ENCODE measurements around the gene GNPTG.
"Not testable (repeated sequence)": the region's sequence is repeated elsewhere in the genome, so short reads cannot be mapped to it uniquely, and the experiment has no call there.

GNPTG gene

DNA sequence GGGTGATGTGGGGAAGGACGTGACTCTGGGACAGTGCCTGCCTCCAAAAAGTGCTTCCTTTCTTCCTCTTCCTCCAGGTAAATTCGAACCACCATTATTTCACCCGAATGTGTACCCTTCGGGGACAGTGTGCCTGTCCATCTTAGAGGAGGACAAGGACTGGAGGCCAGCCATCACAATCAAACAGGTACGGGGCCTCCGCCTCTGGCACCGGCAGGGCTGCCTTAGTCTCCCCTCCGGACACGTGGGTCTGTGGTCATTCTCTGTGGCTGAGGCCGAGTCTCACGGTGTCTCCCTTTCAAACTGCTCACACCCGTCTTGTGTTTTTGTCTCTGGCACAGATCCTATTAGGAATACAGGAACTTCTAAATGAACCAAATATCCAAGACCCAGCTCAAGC, 31.6 kb upstream of the GNPTG start:
- no peak for DNase-seq

DNA sequence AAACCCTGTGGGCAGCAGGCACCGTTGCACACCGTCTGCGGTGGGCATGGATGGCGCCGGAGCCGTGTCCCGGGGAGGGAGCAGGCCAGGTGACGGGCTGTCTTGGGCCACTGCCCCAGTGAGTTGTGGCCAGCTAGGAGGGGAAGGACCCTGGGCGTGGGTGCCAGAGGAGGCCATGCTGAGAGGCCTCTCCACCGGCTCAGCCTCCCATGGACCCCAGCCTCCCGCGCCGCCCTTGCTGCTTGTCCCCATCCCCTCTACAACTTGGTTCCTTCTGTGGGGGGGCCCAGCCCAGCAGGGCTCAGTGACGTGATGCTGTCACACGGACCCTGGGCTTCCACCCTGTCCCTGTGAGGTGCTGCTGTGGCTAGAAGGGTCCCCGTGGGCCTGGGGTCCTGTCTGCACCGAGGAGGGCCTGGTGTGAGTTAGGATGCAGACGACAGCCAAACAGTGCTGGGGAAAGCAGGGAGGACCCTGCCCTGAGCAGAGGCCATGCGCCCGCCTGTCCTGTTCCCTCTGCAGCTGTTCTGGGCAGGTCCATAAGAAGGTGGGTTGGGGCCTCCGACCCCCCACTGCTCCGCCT, 31.0 kb upstream of the GNPTG start:
- no peak for DNase-seq

DNA sequence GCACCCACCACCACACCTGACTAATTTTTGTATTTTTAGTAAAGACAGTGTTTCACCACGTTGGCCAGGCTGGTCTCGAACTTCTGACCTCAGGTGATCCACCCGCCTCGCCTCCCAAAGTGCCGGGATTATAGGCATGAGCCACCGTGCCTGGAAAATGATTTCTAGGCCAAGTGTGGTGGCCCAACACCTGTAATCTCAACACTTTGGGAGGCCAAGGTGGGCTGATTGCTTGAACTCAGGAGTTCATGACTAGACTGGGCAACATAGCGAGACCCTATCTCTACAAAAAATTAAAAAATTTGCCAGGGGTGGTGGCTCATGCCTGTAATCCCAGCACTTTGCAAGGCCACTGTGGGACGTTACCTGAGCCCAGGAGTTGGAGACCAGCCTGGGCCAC, 29.3 kb upstream of the GNPTG start:
- DNase-seq = no peak

DNA sequence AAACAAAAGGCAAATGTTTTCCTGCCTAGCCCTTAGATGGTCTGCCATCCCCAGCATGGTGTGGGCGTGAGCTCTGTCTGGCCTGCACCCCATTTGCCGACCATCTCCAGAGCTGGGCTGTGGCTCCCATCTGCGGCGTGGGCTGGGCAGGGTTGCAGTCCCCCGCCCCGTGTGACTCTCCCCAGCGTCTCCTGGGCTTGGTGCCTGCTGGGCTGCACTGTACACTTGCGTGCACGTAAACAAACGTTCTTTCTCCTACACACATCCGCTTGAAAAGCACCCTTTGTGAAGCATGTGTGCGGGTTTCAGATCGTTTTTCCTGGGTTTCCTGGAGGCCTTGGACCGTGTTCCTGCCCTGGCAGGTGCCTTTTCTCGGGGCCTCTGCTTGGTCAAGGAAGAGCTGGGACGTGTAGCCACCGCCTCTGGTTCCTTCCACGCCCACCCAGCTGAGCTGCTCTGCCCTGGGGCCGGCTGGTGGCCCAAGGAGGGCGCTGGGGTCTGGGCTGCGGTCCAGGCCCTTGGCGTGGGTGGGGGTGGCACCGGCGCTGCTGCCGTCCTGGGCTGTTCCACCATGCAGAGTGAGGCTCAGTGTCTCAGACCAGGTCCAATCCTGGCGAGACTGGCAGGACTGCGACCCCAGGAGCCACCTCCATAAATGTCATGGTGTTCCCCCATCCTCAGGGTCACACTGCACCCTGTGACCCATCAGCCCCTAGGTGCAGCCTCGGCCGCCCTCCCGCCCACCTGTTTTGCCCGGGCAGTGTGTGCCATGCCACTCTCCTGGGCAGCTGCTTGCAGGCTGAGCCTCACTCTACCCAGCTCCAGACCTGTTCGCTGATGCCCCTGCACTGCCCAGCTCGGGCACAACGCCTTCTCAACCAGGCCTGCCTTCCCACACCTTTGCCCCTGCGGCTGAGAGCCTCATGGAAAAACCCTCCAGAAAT, 28.2 kb upstream of the GNPTG start:
- no peak for DNase-seq

DNA sequence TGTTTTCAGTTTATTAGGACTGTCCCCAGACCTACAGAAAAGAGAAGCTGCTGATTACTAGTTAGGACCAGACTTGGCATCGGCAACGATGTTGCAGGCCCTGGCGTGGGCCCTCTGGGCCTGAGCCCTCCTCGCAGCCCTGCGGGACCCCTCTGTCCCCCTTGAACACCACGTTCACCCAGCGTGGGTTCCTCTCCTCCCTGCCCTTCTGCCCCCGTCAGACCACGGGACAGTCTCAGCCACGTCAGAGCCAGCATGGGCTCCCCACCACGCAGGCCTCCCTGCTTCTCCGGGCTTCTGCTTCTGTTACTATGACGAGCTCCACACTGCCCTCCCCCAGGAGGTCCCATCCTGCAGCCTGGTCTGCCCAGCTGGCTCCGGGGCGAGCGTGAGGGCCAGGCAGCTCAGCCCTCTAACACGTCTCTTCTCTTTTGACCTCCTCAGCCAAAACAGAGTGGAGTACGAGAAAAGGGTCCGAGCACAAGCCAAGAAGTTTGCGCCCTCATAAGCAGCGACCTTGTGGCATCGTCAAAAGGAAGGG, 27.4 kb upstream of the GNPTG start:
- no peak for DNase-seq

DNA sequence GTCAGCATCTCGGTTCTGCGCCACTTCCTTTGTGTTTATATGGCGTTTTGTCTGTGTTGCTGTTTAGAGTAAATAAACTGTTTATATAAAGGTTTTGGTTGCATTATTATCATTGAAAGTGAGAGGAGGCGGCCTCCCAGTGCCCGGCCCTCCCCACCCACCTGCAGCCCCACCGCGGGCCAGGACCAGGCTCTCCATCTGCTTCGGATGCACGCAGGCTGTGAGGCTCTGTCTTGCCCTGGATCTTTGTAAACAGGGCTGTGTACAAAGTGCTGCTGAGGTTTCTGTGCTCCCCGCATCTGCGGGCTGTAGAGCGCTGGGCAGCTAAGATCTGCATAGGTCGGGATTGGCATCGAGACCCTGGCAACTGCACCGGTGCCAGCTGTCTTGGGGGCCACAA, 26.5 kb upstream of the GNPTG start:
- no peak for DNase-seq

DNA sequence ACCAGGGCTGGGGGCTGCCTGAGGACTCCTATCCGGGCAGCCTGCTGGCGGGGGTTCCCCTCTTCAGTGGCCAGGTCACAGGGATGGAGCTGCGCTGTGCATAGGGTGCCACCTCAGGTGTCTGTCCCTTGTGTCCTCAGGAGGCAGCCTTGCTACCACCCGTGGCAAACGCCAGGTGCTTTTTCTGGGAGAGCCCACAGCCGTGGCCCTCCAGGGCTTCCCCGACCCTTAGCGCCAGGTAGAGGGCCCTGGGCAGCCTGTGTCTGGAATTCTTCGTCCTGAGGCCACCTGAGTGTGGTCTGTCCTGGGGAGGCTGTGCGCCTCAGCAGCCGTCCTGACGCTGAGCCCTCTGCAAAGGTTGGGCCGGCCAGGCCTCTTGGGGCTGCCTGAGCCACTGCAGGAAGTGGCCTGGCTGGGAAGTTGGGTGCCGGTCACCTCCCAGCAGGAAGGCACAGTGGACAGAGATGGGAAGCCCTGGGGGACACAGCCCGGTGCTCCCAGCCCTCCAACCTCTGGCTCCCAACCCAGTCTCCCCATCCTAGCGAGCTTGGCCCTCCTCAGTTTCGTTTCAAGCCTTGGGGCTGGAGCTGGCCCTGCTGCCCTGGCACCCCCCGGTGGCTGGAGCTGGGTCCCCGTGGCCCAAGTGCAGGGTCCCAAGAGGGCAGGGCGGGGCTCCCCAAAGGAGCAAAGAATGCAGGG, 25.9 kb upstream of the GNPTG start:
- no peak for DNase-seq

DNA sequence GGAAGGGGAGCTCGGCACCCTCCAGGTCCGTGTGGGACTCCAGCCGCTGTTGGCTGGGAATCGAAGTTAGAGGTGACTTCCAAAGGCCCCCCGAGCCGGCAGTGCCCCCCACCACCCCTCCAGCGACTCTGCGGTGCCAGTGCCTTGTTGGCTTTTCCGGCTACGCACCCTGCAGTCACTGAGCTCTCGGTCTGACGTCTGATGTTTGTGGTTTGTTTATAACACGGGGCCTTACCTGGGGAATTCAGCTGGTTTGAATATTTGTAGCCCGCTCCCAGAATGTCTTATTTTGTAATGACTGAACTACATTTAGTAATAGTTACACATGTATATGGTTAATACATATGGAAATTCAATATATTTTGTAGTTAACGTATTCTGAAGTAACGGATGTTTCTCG, 25.3 kb upstream of the GNPTG start:
- no peak for DNase-seq

DNA sequence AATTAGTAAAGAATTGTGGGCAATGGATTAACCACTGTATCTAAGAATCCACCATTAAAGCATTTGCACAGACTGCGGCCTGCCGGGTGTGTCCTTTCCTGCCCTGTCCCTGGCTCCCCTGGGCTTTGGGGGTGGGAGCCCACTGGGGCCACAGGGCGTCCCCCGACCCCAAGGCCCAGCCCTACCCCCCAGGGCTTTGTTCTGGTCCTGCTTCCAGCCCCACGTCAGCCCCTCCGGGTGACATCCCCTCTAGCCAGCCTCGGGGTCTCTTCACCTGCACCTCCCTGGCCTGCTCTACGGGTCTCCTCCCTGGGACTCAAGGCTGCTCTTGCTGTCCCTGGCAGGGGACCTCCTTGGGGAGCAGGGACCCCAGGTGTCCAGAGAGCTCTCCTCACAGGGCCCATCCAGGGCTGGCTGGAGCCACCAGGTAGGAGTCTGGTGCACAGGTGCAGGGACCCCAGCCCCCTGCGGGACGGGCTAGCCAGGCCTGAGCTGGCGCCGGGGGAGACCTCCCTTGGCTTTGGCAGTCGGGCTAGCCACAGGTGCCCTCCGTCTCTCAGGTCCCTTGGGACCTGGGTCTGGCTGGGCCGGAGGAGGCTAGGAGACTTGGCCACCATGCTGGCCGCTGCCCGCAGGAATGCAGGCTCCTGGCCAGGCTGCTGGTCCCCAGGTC, 24.6 kb upstream of the GNPTG start:
- no peak for DNase-seq

DNA sequence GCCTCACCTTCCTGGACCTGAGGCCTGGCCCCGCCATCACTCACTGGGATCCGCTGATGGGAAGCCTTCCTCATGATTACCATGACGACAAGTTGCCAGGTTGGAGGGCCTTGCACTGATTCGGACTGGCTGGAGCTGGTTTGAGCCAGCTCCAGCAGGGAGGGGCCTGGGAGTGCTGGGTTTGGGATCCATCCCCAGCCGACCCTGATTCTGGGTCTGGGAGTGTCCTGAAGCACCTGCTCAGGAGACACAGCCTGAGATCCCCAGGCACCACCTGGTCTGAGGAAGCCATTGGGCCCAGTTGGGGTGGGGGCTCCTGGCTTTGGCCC, 24.1 kb upstream of the GNPTG start:
- no peak for DNase-seq

DNA sequence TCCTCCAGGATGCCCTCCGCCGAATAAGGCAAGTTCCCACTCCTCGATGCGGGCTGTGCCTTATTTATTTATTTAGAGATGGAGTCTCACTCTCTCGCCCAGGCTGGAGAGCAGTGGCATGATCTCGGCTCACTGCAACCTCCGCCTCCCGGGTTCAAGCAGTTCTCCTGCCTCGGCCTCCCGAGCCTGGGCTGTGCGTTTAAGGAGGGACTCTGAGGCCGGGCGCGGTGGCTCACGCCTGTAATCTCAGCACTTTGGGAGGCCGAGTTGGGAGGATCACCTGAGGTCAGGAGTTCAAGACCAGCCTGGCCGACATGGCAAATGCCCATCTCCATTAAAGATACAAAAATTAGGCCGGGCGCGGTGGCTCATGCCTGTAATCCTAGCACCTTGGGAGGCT, 23.6 kb upstream of the GNPTG start:
- not testable (repeated sequence) for DNase-seq

DNA sequence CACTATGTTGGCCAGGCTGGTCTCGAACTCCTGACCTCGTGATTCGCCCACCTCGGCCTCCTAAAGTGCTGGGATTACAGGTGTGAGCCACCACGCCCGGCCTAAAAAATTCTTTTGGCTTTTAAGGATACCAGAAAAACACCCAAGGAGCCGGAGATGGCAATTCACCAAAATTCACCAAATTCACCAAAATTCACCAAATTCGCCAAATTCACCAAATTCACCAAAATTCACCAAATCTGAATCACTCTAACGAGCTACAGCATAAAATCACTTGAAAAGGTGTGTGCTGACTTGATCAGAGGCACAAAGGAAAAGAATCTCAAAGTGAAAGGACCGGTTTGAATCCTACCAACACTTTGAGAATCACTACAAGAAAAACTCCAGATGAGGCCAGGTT, 22.8 kb upstream of the GNPTG start:
- not testable (repeated sequence) for DNase-seq

DNA sequence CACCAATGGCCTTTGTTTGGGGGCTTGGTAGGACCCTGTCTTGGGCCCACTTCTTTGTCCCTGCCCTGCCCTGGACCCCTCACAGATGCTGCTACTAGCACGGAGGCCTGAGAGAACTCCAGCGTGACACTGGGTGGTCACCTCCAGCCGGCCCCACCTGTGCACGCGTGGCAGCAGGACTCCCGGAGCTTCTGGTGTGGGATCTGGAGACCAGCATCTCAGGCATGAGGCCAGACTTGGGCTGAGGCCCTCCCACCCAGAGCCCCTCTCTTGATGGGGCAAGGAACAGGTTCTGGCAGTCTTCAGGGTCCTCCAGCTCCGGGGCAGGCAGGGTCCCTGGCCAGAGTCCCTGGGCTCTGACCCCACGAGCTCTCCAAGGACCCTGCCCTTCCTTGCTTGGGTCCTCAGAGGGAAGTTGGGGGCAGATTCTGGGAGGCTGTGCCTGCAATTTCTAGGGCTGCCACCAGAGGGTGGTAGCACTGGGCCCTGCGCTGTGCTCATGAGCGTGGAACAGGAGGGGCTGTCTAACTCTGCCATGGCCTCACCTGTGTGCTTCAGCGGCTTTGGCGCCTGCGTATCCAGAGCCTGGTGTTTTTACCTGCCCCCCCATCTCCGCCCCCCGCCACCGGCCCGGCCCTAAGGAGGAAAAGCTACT, 21.3 kb upstream of the GNPTG start:
- DNase-seq = no peak

DNA sequence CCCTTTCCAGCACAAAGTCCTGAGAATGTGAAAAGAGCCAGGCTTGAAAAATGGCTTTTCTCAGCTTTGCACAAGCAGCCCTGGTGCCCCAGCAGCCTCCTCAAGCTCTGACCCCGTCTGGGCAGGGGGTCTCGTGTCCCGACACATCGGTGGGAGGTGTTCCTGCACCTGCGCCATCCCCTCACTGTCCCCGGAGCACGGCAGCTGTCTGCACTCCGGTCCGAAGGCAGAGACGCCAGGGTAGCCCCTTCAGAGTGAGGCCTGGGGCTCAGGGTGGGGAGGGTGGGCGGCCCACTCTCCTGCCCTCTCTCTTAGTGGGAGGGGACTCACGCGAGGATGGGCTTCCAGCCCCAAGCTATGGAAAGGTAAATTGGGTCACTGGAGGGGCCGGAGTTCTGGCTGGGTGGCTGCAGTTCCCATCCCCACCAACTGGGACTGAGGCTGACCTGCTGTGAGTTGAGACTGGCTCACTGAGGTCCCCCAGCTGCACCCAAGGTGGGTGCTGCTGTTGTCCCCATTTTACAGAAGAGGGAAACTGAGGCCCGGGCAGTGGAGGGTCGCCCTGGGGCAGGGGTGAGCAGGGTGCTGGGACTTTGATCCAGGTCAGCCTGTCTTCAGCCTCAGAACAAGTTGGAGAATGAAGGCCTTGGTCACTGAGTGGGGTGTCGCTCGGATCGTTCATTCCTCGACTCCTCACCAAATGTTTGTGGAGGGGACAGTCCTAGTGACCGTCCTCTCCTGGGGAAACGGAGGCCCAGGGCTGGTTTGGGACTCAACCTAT, 20.6 kb upstream of the GNPTG start:
- DNase-seq = no peak

DNA sequence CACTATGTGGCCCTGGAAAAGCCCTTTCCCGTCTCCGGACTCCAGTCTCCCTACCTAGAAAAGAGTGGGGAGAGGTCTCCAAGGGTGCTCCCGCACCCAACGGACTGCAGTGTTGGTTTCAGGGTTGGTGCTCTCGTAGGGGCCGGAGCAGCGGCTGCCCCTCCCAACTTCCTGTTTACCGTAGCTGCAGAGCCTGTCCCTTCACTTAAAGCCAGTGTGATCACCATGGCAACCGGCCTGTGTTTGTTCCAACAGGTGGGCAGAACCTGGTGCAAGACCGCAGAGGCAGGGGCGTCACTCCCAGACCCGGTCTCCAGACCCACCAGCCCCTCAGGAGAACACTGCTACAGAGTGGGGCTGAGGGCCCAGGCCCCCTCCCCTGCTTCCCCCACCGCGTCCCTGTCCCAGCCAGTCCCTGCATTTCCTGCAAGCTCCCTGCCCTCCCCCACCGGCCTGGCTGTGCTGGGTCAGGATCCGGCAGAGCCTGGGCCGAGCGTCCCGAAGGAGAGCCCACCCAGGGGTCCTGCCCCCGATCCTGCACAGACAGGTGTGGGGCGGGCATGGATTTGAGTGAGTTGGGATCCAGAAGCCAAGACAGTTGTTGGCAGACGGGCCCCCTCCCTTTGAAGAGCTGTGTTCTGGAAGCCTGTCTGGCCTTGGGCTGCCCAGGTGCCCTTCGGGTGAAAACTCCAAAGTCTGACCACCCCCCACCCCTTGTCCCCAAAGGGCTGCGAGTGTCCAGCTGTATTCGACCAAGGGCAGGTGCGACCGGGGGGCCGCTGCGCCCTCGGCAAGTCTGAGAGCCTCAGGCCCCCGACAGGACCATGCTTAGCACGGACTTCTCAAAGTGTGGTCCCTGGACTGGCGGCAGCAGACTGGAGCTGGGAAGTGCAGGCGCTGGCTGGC, 19.8 kb upstream of the GNPTG start:
- DNase-seq = peak; percentile 21

DNA sequence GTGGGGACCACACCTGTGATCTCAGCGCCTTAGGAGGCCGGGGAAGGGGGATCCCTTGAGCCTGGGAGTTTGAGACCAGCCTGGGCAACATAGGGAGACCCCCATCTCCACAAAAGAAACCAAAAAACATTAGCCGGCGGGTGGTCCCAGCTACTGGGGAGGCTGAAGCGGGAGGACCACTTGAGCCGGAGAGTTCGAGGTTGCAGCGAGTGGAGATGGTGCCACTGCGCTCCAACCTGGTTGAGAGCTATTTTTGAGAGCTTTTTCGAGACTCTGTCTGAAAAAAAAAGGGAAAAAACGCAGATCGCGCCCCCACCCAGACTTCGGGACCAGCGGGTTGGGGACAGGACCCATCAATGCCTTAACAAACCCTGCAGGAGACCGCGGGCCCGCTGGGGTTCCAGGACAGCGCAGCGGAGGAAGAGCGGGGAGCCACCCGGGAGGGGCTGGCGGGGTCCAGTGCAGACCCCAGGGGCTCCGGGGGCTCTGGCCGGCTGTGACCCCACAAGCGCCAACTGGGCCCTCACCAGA, 19.0 kb upstream of the GNPTG start:
- no peak for DNase-seq

DNA sequence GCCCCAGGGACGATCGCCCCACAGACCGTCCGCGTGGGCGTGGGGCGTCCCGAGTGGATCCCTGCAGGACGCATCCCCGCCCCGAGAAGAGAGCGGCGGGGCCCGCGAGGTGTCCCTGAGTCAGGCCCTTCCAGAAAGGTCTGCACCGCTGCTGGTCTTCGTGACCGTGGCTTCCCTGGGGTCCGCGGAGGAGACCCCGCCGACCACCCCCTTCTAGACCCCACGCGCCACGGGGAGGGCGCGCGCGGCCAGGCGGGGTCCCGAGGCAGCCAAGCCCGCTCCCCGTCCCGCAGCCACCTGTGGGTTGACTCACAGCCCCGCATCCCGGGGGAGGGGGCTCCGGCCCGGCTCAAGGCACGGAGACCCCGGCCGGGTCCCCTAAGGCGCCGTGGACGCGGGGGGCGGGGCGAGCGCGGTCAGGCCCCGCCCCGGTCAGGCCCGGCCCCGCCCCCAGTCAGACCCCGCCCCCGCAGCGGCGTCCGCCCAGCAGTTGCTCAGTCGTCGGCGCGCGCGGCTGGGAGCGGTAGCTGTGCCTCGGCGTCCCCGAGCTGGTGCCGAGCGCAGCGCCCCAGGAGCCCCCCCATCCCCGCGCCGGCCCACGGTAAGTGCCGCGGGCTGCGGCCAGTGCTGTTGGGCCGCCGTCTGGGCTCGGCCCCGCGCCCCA, 18.4 kb upstream of the GNPTG start, which contains the start of gene BAIAP3:
Gene BAIAP3, plus strand, starts transcription at position 497 of the 664 bp plus-strand sequence. CDS start 4,905 bp downstream, outside the sequence.
- no peak for DNase-seq

DNA sequence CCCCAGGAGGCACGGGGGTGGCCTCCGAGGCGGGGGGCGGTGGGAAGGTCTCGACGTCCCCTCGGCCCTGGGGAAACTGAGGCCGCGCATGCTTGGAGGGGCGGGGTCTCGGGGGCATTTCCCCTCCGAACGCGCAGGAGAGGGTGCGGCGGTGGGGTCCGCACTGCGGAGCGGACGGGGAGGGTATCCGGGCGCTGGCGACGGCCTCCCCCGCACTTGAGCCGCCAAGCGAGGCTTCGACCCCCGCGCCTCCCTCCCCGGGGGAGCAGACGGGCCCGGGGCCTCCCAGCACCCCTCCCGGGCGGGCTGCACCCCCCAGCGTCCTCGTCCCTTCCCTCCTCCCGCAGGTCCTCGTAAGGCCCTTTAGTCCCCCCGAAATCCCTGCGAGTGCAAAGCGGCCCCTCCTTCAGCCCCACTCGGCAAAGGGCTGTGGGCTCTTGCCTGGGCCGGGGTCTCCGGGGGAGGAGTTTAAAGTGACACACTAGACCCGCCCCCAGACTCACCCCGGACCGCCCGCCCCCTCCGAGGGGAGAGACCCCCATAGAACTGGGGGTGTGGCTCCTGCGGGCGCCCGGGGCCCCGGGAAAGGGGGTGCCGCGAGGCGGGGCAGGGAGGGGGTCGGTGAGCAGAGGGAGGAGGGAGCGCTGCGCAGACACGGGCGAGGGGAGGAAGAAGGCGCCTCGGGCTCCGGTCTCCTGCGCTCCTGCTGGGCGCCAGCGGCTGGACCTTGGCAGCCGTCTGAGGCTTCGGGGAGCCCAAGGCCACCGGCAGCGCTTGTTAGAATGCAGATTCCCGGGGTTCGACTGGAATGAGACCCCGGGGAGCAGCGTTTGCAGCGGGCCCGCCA, 17.7 kb upstream of the GNPTG start:
- no peak for DNase-seq

DNA sequence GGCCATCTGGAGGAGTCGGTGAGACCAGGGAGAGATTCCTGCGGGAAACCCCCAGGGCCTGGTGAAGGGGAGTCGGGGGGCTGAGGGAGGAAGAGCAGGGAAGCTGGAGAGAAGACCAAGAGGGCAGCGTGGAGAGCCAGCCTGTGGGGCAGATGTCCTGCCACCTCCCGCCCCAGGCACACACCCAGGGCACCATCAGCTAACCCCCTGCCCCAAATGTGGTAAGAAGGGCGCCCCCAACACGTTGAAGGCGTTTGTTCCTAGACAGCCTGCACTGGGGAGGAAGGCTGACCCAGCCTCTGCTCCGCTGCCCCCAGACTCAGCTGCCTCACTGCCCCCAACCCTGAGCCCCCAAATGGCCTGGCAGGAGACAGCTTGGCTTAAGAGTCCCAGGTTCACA, 17.0 kb upstream of the GNPTG start:
- DNase-seq = no peak
